ENCODE results near the gene ACTN3. TPM values are rescaled to one million over a fixed set of nuclear protein-coding genes. Genes with fewer than 3 reads are reported as not detected.
A peak's percentile ranks its signal among the peaks of the same experiment; 100 is the strongest.

The ACTN3 gene
- total and polyA plus RNA-seq, 7 donors: under 0.01 TPM; not detected in 6

GRCh38 chr11:66570079-66570849 lies 23.6 kb downstream of the ACTN3 start:
- TF ChIP-seq POLR2AphosphoS5 (IDR thresholded peaks at IDR 0.05) (no peak), POLR2A (IDR thresholded peaks at IDR 0.05) (no peak), CTCF (IDR thresholded peaks at IDR 0.05) (no peak), EP300 (IDR thresholded peaks at IDR 0.05) (no peak)
- no peaks in the 10 kb centered on the region for H3K27me3 ChIP-seq
- H3K4me1 ChIP-seq: peaks cover 0 to 18% (median 14%) of the 10 kb centered on the region in 4 donors
- H3K36me3 ChIP-seq: peaks cover 0 to 14% (median 3%) of the 10 kb centered on the region in 4 donors
- H3K27ac ChIP-seq: no peak overlapping the region
- no peaks in the 10 kb centered on the region for H3K9me3 ChIP-seq
- no peak overlapping the region for H3K4me3 ChIP-seq
- intact Hi-C loops (cut with DNase I): no loop called here
- no peak for DNase-seq
- 70 to 72% methylated on average over 5 of the region's 5 CpGs for WGBS, 2 donors

GRCh38 chr11:66570850-66571180 lies 24.1 kb downstream of the ACTN3 start:
- peaks cover 0 to 18% (median 14%) of the 10 kb centered on the region in 4 donors for H3K4me1 ChIP-seq
- no peaks in the 10 kb centered on the region for H3K27me3 ChIP-seq
- peaks cover 0 to 8% (median 0%) of the 10 kb centered on the region in 4 donors for H3K36me3 ChIP-seq
- intact Hi-C loops (cut with DNase I): no loop called here
- WGBS, 2 donors: 78 to 83% methylated on average over 2 of the region's 2 CpGs
- no peaks in the 10 kb centered on the region for H3K9me3 ChIP-seq
- TF ChIP-seq CTCF (IDR thresholded peaks at IDR 0.05): no peak
- TF ChIP-seq POLR2AphosphoS5 (IDR thresholded peaks at IDR 0.05): no peak
- no peak for TF ChIP-seq EP300 (IDR thresholded peaks at IDR 0.05)
- TF ChIP-seq POLR2A (IDR thresholded peaks at IDR 0.05): no peak
- DNase-seq: no peak
- no peak overlapping the region for H3K27ac ChIP-seq
- H3K4me3 ChIP-seq: no peak overlapping the region

GRCh38 chr11:66579017-66579606 lies 32.4 kb downstream of the ACTN3 start:
- intact Hi-C loops (cut with DNase I): loop anchor here (1.0 to 2.0 kb wide), 2 partner anchors 99 to 256 kb away; no protein-coding TSS in a partner anchor
- Histone ChIP-seq H3K36me3 (no peaks in the 10 kb centered on the region), H3K27ac (no peak overlapping the region), H3K4me1 (peaks cover 0 to 7% (median 2%) of the 10 kb centered on the region in 4 donors), H3K27me3 (no peaks in the 10 kb centered on the region), H3K4me3 (no peak overlapping the region), H3K9me3 (no peaks in the 10 kb centered on the region)
- no peak for TF ChIP-seq POLR2A (IDR thresholded peaks at IDR 0.05)
- TF ChIP-seq CTCF (IDR thresholded peaks at IDR 0.05): peak; percentile 81 to 92 (median 90)
- peak in 2 of 4 donors; percentile 31 to 41 for TF ChIP-seq POLR2AphosphoS5 (IDR thresholded peaks at IDR 0.05)
- no peak for TF ChIP-seq EP300 (IDR thresholded peaks at IDR 0.05)
- WGBS, 2 donors: 19 to 20% methylated on average over 25 of the region's 25 CpGs
- DNase-seq: peak; percentile 89

- peaks cover 0 to 7% (median 2%) of the 10 kb centered on the region in 4 donors for H3K4me1 ChIP-seq
- H3K27me3 ChIP-seq: no peaks in the 10 kb centered on the region
- no peak overlapping the region for H3K27ac ChIP-seq
- TF ChIP-seq POLR2AphosphoS5 (IDR thresholded peaks at IDR 0.05) (no peak), POLR2A (IDR thresholded peaks at IDR 0.05) (no peak), CTCF (IDR thresholded peaks at IDR 0.05) (no peak), EP300 (IDR thresholded peaks at IDR 0.05) (no peak)
- intact Hi-C loops (cut with DNase I): no loop called here
- H3K4me3 ChIP-seq: no peak overlapping the region
- no peaks in the 10 kb centered on the region for H3K36me3 ChIP-seq
- H3K9me3 ChIP-seq: no peaks in the 10 kb centered on the region
- 86 to 87% methylated on average over 5 of the region's 5 CpGs for WGBS, 2 donors
- DNase-seq: no peak
Observed at GRCh38 chr11:66580803-66581202, 34.1 kb downstream of the ACTN3 start.

Measured in sigmoid colon (tissue), 7 donors.